HL-60/S4 treated with phorbol 12-myristate 13-acetate at 8.2 ng/mL for 4 days and 3 days (cell line): ENCODE data around the gene PCDHB10.
"Not testable (repeated sequence)": the region's sequence is repeated elsewhere in the genome, so short reads cannot be mapped to it uniquely, and the experiment has no call there.

ENCODE experiments used
- in situ Hi-C: fragments of 300-500 bp; cut with MboI; formaldehyde crosslinking; loops from 2 replicates; pipeline ENCODE4 v1.15.0; 2022; ENCODE audit warnings: low sequenced_read_pairs

PCDHB10 gene

DNA sequence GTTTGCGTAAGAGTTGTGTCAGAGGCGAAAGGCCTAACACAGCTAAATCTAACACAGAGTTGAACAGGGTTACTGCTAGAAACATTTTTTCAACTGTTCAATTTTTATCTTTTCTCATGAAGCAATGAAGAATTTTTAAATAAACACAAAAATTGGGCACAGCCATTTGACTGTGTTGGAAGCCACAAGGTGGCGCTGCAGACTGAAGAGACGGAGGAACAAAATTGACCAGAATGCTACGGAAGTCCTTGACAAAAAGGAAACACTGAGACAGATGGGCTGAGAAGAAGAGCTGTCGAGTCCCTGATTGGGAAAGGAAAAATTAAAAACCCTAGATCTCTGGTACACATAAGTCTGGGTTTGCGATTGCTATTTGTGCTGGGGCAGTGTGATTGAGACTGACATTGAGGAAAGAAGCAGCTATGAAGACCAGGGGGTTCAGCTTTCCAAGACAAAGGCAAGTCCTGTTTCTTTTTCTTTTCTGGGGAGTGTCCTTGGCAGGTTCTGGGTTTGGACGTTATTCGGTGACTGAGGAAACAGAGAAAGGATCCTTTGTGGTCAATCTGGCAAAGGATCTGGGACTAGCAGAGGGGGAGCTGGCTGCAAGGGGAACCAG, 5.1 kb upstream of the PCDHB10 start, which contains the start of gene PCDHB9:
TSS of gene PCDHB9 (plus strand) at position 265 of the 616 bp plus-strand sequence. CDS start at position 423, 158 bp downstream.
- in situ Hi-C loops: no loop called here

DNA sequence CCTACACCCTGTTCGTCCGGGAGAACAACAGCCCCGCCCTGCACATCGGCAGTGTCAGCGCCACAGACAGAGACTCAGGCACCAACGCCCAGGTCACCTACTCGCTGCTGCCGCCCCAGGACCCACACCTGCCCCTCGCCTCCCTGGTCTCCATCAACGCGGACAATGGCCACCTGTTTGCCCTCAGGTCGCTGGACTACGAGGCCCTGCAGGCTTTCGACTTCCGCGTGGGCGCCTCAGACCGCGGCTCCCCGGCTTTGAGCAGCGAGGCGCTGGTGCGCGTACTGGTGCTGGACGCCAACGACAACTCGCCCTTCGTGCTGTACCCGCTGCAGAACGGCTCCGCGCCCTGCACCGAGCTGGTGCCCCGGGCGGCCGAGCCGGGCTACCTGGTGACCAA, 3.5 kb upstream of the PCDHB10 start:
- in situ Hi-C loops: not testable (repeated sequence)

GRCh38 chr5:141189131-141189530, 3.0 kb upstream of the PCDHB10 start:
- in situ Hi-C loops: not testable (repeated sequence)

GRCh38 chr5:141194332-141194731, 2.2 kb downstream of the PCDHB10 start:
- in situ Hi-C loops: not testable (repeated sequence)

GRCh38 chr5:141196363-141196762, 4.2 kb downstream of the PCDHB10 start:
- in situ Hi-C loops: no loop called here

GRCh38 chr5:141199359-141200235, 7.4 kb downstream of the PCDHB10 start, which contains the start of gene PCDHB11:
PCDHB11 (plus strand) TSS chr5:141199627; CDS start chr5:141199775, 148 bp downstream.
- in situ Hi-C loops: no loop called here

- in situ Hi-C loops: not testable (repeated sequence)
These were observed 9.0 kb downstream of the PCDHB10 start for GRCh38 chr5:141201126-141201525.

DNA sequence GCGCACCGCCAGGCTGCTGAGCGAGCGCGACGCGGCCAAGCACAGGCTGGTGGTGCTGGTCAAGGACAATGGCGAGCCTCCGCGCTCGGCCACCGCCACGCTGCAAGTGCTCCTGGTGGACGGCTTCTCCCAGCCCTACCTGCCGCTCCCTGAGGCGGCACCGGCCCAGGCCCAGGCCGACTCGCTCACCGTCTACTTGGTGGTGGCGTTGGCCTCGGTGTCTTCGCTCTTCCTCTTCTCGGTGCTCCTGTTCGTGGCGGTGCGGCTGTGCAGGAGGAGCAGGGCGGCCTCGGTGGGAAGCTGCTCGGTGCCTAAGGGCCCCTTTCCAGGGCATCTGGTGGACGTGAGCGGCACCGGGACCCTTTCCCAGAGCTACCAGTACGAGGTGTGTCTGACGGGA, 9.5 kb downstream of the PCDHB10 start:
- in situ Hi-C loops: not testable (repeated sequence)

DNA sequence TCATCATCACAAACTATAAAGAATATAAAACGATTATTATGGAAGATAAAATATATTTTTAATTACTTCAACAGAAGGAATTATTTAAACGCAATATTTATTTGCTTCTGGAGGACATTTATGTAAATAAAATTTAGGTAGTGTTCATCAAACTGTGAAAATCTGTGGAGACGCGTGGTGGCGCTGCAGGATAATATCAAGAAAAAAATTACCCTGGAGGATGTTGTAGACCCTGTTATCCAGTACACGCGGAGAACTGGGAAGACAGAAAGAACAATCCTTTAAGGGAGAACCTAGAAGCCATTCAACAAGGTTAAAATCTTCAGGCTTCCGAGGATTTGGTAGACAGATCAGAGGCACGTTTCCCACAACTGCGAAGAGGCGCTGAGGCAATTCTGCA, 16.3 kb downstream of the PCDHB10 start, which contains the start of gene PCDHB12:
TSS of gene PCDHB12 (plus strand) at position 242 of the 400 bp plus-strand sequence. CDS start 189 bp downstream, outside the sequence.
- in situ Hi-C loops: no loop called here

GRCh38 chr5:141210281-141210680, 18.1 kb downstream of the PCDHB10 start:
- in situ Hi-C loops: not testable (repeated sequence)

- in situ Hi-C loops: not testable (repeated sequence)
These were observed 18.7 kb downstream of the PCDHB10 start for GRCh38 chr5:141210849-141211248.

DNA sequence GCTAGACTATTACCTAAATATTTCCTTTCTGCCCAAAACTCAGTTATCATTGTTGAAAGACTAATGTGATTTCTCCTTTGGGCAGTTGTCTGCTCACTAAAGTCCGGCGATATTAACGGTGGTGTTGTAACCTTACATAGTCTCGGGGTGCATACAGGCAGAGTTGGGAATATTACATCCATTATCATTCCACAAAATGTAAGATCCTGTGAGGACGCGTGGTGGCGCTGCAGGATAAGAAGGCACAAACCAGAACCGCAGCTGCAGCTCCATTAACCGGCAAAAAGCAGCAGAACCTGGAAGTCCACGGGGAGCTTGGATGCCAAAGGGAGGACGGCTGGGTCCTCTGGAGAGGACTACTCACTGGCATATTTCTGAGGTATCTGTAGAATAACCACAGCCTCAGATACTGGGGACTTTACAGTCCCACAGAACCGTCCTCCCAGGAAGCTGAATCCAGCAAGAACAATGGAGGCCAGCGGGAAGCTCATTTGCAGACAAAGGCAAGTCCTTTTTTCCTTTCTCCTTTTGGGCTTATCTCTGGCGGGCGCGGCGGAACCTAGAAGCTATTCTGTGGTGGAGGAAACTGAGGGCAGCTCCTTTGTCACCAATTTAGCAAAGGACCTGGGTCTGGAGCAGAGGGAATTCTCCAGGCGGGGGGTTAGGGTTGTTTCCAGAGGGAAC, 21.6 kb downstream of the PCDHB10 start, which contains the start of gene PCDHB13:
TSS of gene PCDHB13 (plus strand) at position 264 of the 684 bp plus-strand sequence. CDS start at position 469, 205 bp downstream.
- in situ Hi-C loops: not testable (repeated sequence)

DNA sequence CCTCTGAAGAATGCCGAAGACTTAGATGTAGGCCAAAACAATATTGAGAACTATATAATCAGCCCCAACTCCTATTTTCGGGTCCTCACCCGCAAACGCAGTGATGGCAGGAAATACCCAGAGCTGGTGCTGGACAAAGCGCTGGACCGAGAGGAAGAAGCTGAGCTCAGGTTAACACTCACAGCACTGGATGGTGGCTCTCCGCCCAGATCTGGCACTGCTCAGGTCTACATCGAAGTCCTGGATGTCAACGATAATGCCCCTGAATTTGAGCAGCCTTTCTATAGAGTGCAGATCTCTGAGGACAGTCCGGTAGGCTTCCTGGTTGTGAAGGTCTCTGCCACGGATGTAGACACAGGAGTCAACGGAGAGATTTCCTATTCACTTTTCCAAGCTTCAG, 22.4 kb downstream of the PCDHB10 start:
- in situ Hi-C loops: not testable (repeated sequence)

DNA sequence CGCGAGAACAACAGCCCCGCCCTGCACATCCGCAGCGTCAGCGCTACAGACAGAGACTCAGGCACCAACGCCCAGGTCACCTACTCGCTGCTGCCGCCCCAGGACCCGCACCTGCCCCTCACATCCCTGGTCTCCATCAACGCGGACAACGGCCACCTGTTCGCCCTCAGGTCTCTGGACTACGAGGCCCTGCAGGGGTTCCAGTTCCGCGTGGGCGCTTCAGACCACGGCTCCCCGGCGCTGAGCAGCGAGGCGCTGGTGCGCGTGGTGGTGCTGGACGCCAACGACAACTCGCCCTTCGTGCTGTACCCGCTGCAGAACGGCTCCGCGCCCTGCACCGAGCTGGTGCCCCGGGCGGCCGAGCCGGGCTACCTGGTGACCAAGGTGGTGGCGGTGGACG, 23.4 kb downstream of the PCDHB10 start:
- in situ Hi-C loops: not testable (repeated sequence)

- in situ Hi-C loops: not testable (repeated sequence)
These were observed 23.9 kb downstream of the PCDHB10 start for GRCh38 chr5:141216035-141216434.

GRCh38 chr5:141223112-141223783, 31.1 kb downstream of the PCDHB10 start, which contains the start of gene PCDHB14:
PCDHB14 (plus strand) TSS chr5:141223343; CDS start chr5:141223506, 163 bp downstream.
- in situ Hi-C loops: no loop called here

DNA sequence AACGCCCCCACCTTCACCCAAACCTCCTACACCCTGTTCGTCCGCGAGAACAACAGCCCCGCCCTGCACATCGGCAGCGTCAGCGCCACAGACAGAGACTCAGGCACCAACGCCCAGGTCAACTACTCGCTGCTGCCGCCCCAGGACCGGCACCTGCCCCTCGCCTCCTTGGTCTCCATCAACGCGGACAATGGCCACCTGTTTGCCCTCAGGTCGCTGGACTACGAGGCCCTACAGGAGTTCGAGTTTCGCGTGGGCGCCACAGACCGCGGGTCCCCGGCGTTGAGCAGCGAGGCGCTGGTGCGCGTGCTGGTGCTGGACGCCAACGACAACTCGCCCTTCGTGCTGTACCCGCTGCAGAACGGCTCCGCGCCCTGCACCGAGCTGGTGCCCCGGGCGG, 32.7 kb downstream of the PCDHB10 start:
- in situ Hi-C loops: not testable (repeated sequence)

DNA sequence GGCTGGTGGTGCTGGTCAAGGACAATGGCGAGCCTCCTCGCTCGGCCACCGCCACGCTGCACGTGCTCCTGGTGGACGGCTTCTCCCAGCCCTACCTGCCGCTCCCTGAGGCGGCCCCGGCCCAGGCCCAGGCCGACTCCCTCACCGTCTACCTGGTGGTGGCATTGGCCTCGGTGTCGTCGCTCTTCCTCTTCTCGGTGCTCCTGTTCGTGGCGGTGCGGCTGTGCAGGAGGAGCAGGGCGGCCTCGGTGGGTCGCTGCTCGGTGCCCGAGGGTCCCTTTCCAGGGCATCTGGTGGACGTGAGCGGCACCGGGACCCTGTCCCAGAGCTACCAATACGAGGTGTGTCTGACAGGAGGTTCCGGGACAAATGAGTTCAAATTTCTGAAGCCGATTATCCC, 33.3 kb downstream of the PCDHB10 start:
- in situ Hi-C loops: not testable (repeated sequence)

DNA sequence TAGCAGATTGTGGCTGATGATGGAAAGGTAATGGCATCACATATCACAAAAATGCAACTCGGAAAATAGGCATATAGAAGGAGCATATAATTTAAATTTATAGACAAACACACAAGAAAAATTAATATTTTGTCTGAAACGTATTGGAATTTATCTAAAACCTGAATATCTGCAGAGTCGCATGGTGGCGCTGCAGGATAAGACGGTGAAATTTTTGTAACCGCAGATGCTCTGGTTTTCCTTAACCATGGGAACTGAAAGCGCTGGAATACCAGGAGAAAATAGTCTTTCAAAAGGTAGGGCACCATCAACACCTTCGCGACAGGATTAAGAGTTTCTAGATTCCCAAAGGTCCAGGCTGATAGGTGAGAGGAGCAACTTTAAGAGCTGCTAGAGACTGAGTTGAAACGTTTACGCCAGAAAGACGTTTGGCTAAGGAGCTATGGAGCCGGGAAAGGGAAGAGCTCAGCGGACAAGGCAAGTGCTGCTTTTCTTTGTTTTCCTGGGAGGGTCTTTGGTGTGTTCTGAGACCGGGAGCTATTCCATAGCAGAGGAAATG, 42.0 kb downstream of the PCDHB10 start:
- in situ Hi-C loops: no loop called here

DNA sequence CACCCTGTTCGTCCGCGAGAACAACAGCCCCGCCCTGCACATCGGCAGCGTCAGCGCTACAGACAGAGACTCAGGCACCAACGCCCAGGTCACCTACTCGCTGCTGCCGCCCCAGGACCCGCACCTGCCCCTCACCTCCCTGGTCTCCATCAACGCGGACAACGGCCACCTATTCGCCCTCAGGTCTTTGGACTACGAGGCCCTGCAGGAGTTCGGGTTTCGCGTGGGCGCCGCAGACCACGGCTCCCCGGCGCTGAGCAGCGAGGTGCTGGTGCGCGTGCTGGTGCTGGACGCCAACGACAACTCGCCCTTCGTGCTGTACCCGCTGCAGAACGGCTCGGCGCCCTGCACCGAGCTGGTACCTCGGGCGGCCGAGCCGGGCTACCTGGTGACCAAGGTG, 43.8 kb downstream of the PCDHB10 start:
- in situ Hi-C loops: not testable (repeated sequence)
